ENCODE measurements around the gene TBC1D22A.

GRCh38 chr22:46752286-46752987, 10.0 kb upstream of the TBC1D22A start:
- TF ChIP-seq CTCF (optimal IDR thresholded peaks at IDR 0.05 in 1 of 3, IDR thresholded peaks at IDR 0.05 in 1 of 3, conservative IDR thresholded peaks at IDR 0.05 in 1 of 3; ENCODE audit: extremely low read depth in 1 of 3, insufficient read depth in 2 of 3, low read length in 3 of 3) (no peak), EZH2 (IDR thresholded peaks at IDR 0.05; ENCODE audit: low read length) (no peak)

Data from keratinocyte (primary cell).